Medulla oblongata (tissue), 1 donor: ENCODE measurements around the gene CALD1.

ENCODE experiments used
- DNase-seq: peaks from one replicate; pipeline ENCODE4 v3.0.0-alpha.2; 2015; ENCODE audit errors: extremely low spot score

Gene CALD1

GRCh38 chr7:134893920-134894319 is 114.5 kb downstream of the CALD1 start:
- no peak for DNase-seq

GRCh38 chr7:134894928-134895327 is 115.5 kb downstream of the CALD1 start:
- DNase-seq = no peak

- DNase-seq = no peak
These were observed 116.6 kb downstream of the CALD1 start for GRCh38 chr7:134896073-134896472.

DNA sequence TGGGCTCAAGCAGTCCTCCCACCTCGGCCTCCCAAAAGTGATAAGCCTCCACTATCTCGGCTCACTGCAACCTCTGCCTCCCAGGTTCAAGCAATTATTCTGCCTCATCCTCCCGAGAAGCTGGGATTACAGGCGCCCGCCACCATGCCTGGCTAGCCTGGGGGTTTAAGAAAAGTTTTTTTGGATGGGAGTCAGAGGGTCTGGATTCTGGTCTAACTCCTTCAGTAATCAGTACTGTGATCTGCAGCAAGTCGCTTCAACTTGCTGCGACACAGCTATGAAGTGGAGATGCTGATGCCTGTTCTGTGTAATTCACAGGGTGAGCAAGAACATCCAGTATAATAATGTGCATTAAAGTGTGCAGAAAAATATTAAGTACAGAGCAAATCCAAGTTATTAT is 118.5 kb downstream of the CALD1 start:
- DNase-seq = no peak

DNA sequence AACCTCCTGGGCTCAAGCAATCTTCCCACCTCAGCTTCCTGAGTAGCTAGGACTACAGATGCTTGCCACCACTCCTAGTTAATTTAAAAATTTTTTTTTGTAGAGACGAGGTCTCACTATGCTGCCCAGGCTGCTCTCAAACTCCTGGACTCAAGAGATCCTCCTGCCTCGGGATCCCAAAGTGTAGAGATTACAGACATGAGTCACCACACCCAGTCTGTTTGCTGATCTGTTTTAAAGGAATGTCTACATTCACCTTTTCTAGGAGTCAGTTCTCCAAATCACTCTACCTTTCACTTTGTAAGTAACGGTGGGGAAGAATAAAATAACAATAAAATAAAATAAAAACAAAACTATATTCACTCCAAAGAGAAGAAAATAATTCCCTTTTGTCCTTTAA is 120.3 kb downstream of the CALD1 start:
- no peak for DNase-seq

GRCh38 chr7:134900166-134900982 is 120.9 kb downstream of the CALD1 start:
- no peak for DNase-seq

GRCh38 chr7:134901389-134902020 is 122.1 kb downstream of the CALD1 start:
- DNase-seq = no peak

DNA sequence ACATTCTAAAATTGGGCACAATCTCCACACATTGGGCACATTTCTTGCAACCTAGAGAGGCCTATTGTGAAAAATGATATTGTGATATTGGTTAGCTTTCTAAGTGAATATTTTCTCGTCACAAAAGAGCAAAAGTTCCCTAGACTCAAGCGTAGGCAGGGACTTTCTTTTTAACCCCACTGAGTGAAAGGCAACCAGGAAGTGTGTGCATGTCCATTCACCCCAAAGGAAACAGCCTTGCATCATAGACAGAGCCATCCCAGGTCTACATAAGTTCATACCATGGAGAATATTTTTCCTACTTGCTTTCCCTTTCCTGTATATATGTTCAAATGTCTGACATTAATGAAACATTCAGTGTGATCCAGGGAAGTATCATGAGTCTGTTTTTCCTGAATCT is 122.6 kb downstream of the CALD1 start:
- no peak for DNase-seq

DNA sequence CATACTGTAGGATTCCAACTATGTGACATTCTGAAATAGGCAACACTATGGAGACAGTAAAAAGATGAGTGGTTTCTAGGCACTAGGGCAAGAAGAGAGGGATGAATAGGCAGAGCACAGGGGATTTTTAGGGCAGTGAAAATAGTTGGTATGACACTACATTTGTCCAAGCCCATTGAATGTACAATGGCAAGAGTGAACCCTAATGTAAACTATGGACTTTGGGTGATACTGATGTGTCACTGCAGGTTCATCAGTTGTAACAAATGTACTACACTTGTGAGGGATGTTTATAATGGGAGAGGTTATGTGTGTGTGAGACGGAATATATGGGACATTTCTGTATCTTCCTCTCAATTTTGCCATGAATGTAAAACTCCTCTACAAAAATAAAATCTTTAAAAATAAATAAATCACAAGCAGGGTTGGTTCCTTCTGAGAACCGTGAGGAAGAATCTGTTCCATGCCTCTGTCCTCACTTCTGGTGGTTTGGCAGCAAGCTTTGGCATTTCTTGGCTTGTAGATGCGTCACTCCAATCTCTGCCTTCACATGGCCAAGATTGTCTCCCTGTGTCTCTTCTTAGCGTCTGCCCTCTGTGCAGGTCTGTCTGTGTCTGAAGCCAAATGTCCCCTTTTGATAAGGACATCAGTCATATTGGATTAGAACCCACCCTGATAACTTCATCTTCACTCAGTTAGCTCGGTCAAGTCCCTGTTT is 123.8 kb downstream of the CALD1 start:
- no peak for DNase-seq

DNA sequence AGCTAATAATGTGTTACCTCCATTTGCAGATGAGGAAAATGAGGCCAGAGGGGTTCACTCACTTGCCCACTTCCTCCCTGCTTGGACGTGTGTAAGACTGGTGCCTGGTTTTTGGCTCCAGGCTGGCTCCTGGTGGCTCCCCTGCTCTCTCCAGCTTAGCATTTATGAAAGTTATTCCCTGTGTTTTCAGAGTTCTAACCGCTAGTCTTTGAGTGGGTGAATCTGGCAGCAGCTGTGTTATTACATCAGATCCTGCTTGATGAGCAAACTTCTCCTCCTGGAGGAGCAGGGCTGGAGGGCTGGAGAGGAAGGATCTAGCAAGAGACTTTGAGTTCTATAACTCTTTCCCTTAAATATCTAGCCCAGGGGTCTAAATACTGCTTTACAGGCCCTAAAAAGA is 125.9 kb downstream of the CALD1 start:
- no peak for DNase-seq

- no peak for DNase-seq
These were observed 127.6 kb downstream of the CALD1 start for GRCh38 chr7:134907000-134907399.

GRCh38 chr7:134907639-134908038 is 128.2 kb downstream of the CALD1 start:
- DNase-seq = no peak

DNA sequence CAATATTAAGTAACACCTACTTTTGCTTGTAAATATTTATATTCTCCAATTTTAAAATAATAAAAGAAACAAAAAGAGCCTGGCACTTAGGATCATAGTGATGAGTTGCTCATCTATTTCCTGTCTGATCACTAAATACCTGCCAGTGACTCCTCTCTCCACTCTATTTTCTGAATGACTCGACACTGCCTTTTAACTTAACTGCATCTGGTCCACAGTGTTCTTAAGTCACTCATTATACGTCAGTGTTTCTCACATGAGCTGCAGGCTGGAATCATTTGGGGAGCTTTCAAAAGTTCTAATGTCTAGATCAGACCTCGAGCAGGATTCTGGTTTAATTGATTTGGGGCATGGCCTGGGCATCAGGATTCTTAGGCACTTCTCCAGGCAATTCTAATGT is 128.9 kb downstream of the CALD1 start:
- no peak for DNase-seq

DNA sequence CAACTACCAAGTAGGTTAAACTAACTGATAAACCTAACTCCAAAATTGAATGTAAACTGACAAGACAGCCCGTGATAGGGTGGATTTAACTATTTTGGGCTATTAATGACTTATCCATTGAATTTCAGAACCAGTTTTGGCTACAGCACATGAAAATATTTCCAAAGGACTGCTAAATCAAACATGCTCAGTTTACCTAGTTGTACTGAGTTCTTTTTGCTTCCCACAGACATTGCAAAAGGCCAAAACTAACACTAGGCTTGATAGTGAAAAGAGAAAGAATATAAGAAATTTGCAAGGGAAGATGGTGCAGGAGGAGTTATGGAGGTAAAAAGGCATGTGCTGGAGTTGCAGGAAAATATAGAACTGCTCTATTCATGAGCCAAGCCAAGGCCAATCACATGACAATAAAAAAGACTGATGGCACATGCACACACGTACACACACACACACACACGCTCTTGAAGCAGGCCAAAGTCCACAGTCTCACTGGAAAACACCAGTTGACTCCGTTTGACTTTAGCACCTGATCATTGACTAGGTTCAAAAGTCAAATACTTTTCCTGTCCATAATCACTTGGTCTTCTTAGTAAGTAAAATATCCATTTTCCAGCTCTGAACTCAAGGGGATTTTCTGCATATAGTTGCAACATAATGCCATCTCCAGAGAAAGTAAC is 130.9 kb downstream of the CALD1 start:
- no peak for DNase-seq

DNA sequence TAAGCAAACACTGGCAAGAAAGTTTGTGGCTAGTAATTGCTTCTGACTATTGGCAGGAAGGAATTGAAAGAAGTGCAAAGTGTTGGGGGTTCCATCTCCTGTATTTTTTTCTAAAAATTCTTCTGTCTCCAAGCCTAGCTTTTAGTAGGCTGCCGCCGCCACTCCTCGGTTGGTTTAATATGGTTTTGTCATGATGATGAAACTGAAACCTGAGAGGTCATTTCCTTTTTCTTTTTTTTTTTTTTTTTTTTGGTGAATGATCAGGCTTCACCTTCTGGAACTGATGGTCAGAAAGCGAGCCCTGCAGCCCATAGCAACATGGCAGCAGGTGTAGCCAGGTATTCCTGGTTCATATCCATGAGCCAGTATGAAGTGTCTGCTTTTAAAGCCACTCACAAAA is 131.5 kb downstream of the CALD1 start:
- DNase-seq = no peak

DNA sequence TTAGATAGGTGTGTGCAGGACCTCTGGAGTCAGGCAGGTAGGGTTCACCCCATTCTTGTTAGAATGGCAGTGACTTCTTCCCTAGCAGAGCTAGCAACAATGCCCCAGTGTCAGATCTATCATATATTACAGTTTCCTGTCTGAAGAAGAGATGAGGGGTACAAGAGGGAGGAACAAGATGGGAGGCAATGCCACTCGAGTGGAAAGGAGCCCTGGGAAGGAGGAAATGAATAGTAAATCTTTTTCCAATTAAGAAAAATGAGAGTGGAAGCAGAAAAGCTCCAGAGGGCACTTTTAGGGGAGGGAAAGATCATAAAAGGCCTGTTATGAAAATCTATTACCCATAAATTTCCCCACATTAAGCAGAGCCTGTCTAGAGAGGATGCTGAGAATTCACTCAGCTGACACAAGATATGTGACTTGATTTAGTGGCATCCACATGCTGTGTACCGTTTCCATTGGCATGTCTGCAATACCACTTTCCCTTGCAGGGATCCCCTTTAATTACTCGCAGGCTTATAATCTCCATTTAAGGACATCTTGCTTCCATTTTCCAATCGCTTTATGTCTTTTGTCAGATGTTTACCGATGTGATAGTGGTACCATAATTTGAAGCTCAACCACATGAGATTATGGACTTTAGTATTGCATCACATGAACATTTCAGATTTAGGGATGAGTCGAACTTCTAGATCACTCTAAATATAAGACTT is 136.9 kb downstream of the CALD1 start:
- DNase-seq = no peak

GRCh38 chr7:134919240-134919641 is 139.8 kb downstream of the CALD1 start:
- DNase-seq = no peak

- no peak for DNase-seq
These were observed 140.8 kb downstream of the CALD1 start for GRCh38 chr7:134920026-134920753.

GRCh38 chr7:134922720-134923704 is 143.6 kb downstream of the CALD1 start:
- DNase-seq = no peak

DNA sequence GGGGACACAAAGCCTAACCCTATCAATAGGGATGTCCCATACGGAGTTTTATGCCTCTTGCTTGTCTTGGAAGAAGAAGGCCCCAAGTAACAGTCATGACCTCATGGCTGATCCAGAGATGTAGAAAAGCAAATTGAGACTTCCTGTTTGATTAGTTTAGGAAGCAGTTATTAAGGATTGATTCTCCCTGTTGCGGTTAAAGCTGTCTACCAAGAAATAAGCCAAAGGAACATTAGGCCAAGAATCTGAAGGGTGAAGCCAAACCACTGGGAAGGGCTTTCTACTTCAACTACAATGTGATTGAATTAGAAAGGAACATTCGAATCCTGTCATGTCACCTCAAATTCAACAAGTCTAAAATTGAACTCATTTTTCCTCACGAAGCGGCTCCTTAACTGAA is 146.3 kb downstream of the CALD1 start:
- DNase-seq = no peak
